GM12875 (cell line): ENCODE measurements around the gene ERN1.

Source experiments
- H3K4me3 ChIP-seq: one replicate; pipeline ENCODE4 v1.5.1; 2011; ENCODE audit warnings: low read depth, low read length, control low read depth
- TF ChIP-seq, protein P1 (sequence below): IDR thresholded peaks from 2 replicates; pipeline ENCODE4 v1.5.1; 2011; ENCODE audit warnings: low read depth, mild to moderate bottlenecking, control low read depth, inconsistent platforms, low read length, moderate library complexity, borderline replicate concordance; ENCODE audit not compliant: insufficient read depth

ERN1 gene

DNA sequence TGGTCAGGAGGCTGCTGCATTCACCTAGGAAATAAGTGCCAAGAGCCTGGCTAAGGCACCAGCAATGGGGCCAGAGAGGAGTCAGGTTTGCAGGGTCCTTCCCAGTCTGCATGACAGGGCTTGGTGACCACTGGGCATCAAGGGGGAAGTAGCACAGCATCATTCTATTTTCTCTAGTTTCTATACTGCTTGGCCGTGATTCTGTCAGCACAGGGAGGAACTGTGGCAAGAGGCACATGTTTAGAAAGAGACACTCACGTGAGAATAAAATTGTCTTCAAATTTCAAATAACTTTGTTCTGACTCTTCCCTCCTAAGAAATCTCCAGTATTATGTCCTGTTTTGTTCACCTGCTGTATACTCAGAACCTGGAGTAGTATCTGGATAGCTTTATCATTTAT is 37.8 kb downstream of the ERN1 start:
- H3K4me3 ChIP-seq: no peak overlapping the region
- TF ChIP-seq, protein P1, sequence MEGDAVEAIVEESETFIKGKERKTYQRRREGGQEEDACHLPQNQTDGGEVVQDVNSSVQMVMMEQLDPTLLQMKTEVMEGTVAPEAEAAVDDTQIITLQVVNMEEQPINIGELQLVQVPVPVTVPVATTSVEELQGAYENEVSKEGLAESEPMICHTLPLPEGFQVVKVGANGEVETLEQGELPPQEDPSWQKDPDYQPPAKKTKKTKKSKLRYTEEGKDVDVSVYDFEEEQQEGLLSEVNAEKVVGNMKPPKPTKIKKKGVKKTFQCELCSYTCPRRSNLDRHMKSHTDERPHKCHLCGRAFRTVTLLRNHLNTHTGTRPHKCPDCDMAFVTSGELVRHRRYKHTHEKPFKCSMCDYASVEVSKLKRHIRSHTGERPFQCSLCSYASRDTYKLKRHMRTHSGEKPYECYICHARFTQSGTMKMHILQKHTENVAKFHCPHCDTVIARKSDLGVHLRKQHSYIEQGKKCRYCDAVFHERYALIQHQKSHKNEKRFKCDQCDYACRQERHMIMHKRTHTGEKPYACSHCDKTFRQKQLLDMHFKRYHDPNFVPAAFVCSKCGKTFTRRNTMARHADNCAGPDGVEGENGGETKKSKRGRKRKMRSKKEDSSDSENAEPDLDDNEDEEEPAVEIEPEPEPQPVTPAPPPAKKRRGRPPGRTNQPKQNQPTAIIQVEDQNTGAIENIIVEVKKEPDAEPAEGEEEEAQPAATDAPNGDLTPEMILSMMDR: no peak

DNA sequence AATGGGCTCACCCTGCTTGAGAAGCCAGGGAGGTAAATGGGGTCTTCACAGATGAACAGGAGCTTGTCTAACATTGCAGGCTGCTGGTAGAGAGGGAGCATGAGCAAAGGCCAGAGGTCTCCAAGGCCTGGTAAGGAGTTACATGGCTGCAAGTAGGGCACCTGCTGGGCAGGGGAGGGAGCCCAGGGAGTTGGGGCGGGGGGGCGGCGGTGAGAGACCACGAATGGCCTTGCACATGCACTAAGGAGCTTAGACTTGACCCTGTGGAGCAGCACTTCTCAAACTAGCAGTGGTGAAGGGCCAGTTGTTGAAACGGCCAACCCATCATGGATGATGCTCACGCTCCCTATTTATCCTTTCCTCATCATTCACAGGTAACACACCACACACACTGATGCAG is 38.4 kb downstream of the ERN1 start:
- TF ChIP-seq, protein P1: no peak
- H3K4me3 ChIP-seq: no peak overlapping the region

DNA sequence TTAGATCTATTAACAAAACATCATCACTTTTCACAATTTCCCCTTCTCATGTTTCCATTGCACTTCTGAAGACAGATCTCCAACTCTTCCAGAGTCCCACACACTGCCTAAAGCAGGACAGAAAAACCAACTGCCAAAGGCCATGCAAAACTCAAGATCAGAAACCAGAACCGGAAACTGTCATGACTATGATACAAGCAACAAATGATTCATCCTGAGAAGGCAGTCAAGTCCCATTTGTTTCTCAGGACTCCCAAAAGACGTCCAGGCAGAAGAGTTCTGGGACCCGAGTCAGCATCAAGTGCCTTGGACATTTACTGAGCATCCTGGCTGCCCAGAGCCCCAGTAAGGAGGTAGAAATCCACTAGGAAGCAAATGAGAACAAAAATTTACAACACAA is 38.8 kb downstream of the ERN1 start:
- H3K4me3 ChIP-seq: no peak overlapping the region
- TF ChIP-seq, protein P1: no peak

DNA sequence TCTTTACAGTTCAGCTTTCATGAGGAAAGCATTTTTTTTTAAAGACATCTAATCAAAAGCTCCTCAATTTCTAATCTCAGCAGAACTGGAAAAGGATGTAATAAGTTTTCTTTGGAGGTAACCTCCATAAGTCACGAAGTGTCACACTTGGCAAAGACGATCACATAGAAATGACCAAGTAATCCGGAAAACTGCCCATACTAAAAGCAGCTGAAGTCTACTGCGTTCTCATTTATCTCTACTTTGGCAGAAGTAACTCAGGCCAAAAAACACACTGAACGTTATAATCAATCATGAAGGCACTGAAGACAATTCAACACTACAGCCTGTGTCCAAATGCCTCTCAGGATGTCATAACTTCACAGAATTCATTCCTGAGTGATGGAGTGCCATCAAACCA is 39.8 kb downstream of the ERN1 start:
- no peak overlapping the region for H3K4me3 ChIP-seq
- TF ChIP-seq, protein P1: no peak

DNA sequence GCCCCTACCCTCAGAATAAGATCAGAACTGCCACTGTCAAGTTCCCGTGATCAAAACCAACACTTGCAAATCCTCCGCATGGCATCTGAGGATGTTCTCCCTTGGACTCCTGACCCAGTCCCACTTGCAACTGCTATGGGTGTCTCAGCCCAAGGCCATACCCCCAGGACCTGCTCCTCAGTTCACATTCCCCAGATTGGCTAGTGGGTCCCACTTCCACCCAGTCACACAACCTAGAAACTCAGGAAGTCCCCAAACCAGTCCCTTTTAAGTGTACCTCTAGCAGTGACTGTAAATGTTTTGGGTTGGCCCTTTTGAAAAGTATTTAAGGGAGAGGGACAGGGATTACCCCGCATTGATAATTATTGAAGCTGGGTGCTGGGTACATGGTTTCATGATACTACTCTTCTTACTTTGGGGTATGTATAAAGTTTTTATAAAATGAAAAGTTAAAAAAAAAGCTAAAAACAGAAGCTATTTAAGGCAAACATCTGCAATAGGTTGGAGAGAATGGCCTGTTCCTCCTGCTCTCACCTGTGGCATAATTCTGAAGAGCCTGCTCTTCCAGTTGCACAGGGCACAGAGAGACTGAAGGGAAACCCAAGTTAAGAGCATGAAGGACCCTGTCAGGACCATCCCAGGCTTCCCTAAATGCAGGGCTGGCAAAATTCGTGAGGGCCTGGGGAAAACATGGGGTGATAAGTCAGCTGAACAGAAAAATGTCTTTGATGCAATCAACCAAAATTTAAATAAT is 42.5 kb downstream of the ERN1 start:
- no peak overlapping the region for H3K4me3 ChIP-seq
- TF ChIP-seq, protein P1: no peak

DNA sequence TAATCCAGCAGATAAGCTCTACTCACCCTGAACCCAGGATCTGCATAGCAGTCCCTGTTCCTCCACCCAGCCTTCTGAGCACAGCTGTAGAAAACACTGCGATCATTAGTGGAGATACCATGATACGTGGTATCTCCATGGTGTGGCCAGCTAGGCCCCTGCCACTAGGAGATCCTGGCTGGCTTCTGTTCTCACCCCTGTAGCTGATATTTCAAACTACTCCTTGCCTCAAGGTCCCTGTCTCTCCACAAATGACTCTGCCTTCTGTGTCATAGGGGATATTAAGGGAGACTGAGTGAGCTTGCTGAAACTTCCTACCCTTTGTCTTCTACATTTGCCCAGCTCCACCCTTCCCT is 44.3 kb downstream of the ERN1 start:
- no peak overlapping the region for H3K4me3 ChIP-seq
- TF ChIP-seq, protein P1: no peak

DNA sequence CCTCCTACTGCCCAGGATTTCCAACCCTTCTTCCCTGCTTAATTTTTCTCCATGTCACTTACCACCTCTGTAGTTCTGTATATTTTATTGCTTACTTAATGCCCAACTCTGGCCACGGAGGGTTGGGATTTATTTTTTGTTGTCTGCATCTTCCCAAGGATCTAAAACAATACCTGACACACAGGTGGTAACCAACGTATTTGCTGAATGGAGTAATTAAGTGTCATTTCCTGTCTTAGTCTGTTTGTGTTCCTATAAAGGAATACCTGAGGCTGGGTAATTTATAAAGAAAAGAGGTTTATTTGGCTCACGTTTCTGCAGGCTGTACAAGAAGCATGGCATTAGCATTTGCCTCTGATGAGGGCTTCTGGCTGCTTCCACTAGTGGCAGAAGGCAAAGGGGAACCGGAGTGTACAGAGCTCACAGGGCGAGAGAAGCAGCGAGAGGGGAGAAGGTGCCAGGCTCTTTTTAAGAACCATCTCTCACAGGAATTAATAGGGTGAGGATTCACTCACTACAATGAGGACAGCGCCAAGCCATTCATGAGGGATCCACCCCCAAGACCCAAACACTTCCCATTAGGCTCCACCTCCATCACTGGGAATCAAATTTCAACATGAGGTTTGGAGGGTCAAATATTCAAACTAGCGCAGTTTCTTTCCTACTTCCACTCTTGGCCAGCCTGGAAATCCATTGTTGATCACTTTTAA is 44.8 kb downstream of the ERN1 start:
- TF ChIP-seq, protein P1: no peak
- H3K4me3 ChIP-seq: no peak overlapping the region
